Measurements from ENCODE around the gene ZNF488. TPM values are rescaled to one million over a fixed set of nuclear protein-coding genes. Genes with fewer than 3 reads are reported as not detected.
A peak's percentile ranks its signal among the peaks of the same experiment; 100 is the strongest.

The ZNF488 gene
- polyA plus RNA-seq, 2 of the 4 experiments (the other 2 are of a cell fraction), result 4.0 to 8.3 TPM

GRCh38 chr10:47400786-47401185, 16.7 kb upstream of the ZNF488 start:
- 100% methylated on average over 3 of the region's 3 CpGs for WGBS (ENCODE audit: missing lambda C conversion rate)
- CTCF ChIA-PET, result interaction anchor here (1.7 kb wide), 1 partner anchor 47 kb away, joined by 6 read pairs; no protein-coding TSS in a partner anchor
- DNase-seq (ENCODE audit: low read depth in 1 of 2, low spot score in 1 of 2) (no peak), FAIRE-seq (no peak), ATAC-seq (no peak)
- POLR2A ChIA-PET, result no interaction called here
- TF ChIP-seq USF2 (IDR thresholded peaks at IDR 0.05) (no peak), RNF2 (IDR thresholded peaks at IDR 0.05; ENCODE audit: borderline replicate concordance, low read depth) (no peak), EHMT2 (IDR thresholded peaks at IDR 0.05; ENCODE audit: low read depth) (no peak), RFX5 (IDR thresholded peaks at IDR 0.05) (no peak), CHD2 (IDR thresholded peaks at IDR 0.05; ENCODE audit: low read length, partially characterized antibody) (no peak), HMGXB4 (CRISPR knock-in tag; IDR thresholded peaks at IDR 0.05; ENCODE audit: borderline replicate concordance) (no peak), PBX3 (IDR thresholded peaks at IDR 0.05) (no peak), ZFP36 (IDR thresholded peaks at IDR 0.05; ENCODE audit: borderline replicate concordance, partially characterized antibody) (no peak)
- Histone ChIP-seq H3K27ac (peak overlapping the region in 1 of 2 experiments; percentile 97; a peak in 3 of 6 replicates), H3K4me3 (no peak overlapping the region), H3K9me3 (peaks cover 9% of the 10 kb centered on the region; the same call in 2 of the 3 replicates), H3K4me2 (no peak overlapping the region), H3K4me1 (peaks cover 49% of the 10 kb centered on the region)

GRCh38 chr10:47400251-47400650, 16.2 kb upstream of the ZNF488 start:
- FAIRE-seq (no peak), ATAC-seq (no peak), DNase-seq (ENCODE audit: low read depth in 1 of 2, low spot score in 1 of 2) (no peak)
- TF ChIP-seq MYC (IDR thresholded peaks at IDR 0.05; ENCODE audit: borderline replicate concordance, low read length) (no peak), EHMT2 (IDR thresholded peaks at IDR 0.05; ENCODE audit: low read depth) (no peak), EHF (CRISPR knock-in tag; IDR thresholded peaks at IDR 0.05) (no peak), RFX5 (IDR thresholded peaks at IDR 0.05) (no peak), CBX8 (IDR thresholded peaks at IDR 0.05) (no peak), HOXB13 (CRISPR knock-in tag; IDR thresholded peaks at IDR 0.05; ENCODE audit: low read depth) (no peak), RNF2 (IDR thresholded peaks at IDR 0.05; ENCODE audit: borderline replicate concordance, low read depth) (no peak), HEYL (CRISPR knock-in tag; IDR thresholded peaks at IDR 0.05) (no peak), PBX3 (IDR thresholded peaks at IDR 0.05) (no peak), BCL3 (IDR thresholded peaks at IDR 0.05) (no peak), EP300 (IDR thresholded peaks at IDR 0.05) (no peak), RCOR1 (IDR thresholded peaks at IDR 0.05; ENCODE audit: low read depth, low read length) (no peak), GATA3 (IDR thresholded peaks at IDR 0.05; ENCODE audit: borderline replicate concordance) (no peak), CTCF (IDR thresholded peaks at IDR 0.05) (no peak), ZC3H11A (IDR thresholded peaks at IDR 0.05) (no peak), ZNF302 (CRISPR knock-in tag; IDR thresholded peaks at IDR 0.05) (no peak), ZFP36 (IDR thresholded peaks at IDR 0.05; ENCODE audit: borderline replicate concordance, partially characterized antibody) (no peak)
- H3K9me3 ChIP-seq, result peaks cover 9% of the 10 kb centered on the region; the same call in 2 of the 3 replicates
- no peak overlapping the region for H3K4me3 ChIP-seq
- peaks cover 44% of the 10 kb centered on the region for H3K4me1 ChIP-seq
- ChIA-PET POLR2A (interaction anchor here (1.0 kb wide), 1 partner anchor 16 kb away, joined by 3 read pairs; the partner anchor contains the start of gene ZNF488), CTCF (interaction anchor here (1.7 kb wide), 1 partner anchor 46 kb away, joined by 6 read pairs; no protein-coding TSS in a partner anchor)
- no peak overlapping the region for H3K4me2 ChIP-seq
- WGBS (ENCODE audit: missing lambda C conversion rate), result 94% methylated on average over 2 of the region's 2 CpGs
- H3K27ac ChIP-seq, result peak overlapping the region in 1 of 2 experiments; percentile 97; a peak in 2 of 6 replicates

Measured in A549 (cell line).